ENCODE measurements around the gene KRT77.

DNA sequence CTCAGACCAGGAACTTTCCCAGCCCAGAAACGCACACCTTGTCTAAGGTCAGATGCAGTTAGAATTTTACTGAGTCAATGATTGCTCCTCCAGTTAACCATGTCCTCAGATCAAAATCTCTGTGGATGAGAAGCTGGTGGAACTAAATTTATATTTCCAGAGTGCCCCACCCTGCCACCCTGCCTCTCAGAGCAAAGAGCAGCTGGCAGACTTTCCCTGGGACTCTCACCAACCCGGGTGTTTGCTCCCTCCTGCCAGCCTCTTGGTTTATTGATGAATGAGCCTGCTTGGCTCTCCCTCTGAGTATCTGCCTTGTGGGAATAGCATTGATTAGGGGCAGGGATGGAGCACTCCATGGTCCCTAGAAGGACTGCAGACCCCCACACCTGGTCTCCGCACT lies 17.3 kb downstream of the KRT77 start:
- no peak for TF ChIP-seq NFE2L1 (CRISPR knock-in tag; IDR thresholded peaks at IDR 0.05)
- no peak for TF ChIP-seq CTCF (IDR thresholded peaks at IDR 0.05)
- no peak for TF ChIP-seq CREB1 (CRISPR knock-in tag; IDR thresholded peaks at IDR 0.05)
- TF ChIP-seq, protein P1, sequence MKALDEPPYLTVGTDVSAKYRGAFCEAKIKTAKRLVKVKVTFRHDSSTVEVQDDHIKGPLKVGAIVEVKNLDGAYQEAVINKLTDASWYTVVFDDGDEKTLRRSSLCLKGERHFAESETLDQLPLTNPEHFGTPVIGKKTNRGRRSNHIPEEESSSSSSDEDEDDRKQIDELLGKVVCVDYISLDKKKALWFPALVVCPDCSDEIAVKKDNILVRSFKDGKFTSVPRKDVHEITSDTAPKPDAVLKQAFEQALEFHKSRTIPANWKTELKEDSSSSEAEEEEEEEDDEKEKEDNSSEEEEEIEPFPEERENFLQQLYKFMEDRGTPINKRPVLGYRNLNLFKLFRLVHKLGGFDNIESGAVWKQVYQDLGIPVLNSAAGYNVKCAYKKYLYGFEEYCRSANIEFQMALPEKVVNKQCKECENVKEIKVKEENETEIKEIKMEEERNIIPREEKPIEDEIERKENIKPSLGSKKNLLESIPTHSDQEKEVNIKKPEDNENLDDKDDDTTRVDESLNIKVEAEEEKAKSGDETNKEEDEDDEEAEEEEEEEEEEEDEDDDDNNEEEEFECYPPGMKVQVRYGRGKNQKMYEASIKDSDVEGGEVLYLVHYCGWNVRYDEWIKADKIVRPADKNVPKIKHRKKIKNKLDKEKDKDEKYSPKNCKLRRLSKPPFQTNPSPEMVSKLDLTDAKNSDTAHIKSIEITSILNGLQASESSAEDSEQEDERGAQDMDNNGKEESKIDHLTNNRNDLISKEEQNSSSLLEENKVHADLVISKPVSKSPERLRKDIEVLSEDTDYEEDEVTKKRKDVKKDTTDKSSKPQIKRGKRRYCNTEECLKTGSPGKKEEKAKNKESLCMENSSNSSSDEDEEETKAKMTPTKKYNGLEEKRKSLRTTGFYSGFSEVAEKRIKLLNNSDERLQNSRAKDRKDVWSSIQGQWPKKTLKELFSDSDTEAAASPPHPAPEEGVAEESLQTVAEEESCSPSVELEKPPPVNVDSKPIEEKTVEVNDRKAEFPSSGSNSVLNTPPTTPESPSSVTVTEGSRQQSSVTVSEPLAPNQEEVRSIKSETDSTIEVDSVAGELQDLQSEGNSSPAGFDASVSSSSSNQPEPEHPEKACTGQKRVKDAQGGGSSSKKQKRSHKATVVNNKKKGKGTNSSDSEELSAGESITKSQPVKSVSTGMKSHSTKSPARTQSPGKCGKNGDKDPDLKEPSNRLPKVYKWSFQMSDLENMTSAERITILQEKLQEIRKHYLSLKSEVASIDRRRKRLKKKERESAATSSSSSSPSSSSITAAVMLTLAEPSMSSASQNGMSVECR (CRISPR knock-in tag; IDR thresholded peaks at IDR 0.05; ENCODE audit: borderline replicate concordance), result no peak
- TF ChIP-seq ZNF121 (CRISPR knock-in tag; IDR thresholded peaks at IDR 0.05), result no peak
- TF ChIP-seq ATF3 (CRISPR knock-in tag; conservative IDR thresholded peaks at IDR 0.05), result no peak
- TF ChIP-seq, protein P2, sequence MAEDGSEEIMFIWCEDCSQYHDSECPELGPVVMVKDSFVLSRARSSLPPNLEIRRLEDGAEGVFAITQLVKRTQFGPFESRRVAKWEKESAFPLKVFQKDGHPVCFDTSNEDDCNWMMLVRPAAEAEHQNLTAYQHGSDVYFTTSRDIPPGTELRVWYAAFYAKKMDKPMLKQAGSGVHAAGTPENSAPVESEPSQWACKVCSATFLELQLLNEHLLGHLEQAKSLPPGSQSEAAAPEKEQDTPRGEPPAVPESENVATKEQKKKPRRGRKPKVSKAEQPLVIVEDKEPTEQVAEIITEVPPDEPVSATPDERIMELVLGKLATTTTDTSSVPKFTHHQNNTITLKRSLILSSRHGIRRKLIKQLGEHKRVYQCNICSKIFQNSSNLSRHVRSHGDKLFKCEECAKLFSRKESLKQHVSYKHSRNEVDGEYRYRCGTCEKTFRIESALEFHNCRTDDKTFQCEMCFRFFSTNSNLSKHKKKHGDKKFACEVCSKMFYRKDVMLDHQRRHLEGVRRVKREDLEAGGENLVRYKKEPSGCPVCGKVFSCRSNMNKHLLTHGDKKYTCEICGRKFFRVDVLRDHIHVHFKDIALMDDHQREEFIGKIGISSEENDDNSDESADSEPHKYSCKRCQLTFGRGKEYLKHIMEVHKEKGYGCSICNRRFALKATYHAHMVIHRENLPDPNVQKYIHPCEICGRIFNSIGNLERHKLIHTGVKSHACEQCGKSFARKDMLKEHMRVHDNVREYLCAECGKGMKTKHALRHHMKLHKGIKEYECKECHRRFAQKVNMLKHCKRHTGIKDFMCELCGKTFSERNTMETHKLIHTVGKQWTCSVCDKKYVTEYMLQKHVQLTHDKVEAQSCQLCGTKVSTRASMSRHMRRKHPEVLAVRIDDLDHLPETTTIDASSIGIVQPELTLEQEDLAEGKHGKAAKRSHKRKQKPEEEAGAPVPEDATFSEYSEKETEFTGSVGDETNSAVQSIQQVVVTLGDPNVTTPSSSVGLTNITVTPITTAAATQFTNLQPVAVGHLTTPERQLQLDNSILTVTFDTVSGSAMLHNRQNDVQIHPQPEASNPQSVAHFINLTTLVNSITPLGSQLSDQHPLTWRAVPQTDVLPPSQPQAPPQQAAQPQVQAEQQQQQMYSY (CRISPR knock-in tag; IDR thresholded peaks at IDR 0.05), result no peak
- no peak for TF ChIP-seq NFYB (CRISPR knock-in tag; conservative IDR thresholded peaks at IDR 0.05; ENCODE audit: low read depth)

Data from WTC11 (cell line).